Activated gamma-delta T cell treated with anti-CD3 and anti-CD28 coated beads, Interleukin-2, amount 50 U/mL, for 16 hours (primary cell): Measurements from ENCODE around the gene RALGDS.
"Not testable (repeated sequence)": the region's sequence is repeated elsewhere in the genome, so short reads cannot be mapped to it uniquely, and the experiment has no call there.

ENCODE experiments used
- DNase-seq: peaks from one replicate; pipeline ENCODE4 v3.0.0-alpha.2; 2020; ENCODE audit warnings: low read depth

The RALGDS gene

GRCh38 chr9:133121198-133121914 lies at the start of gene RALGDS:
Gene RALGDS, minus strand, starts transcription at chr9:133121240. Its CDS starts 86 bp downstream, at chr9:133121154.
- DNase-seq = peak; percentile 83

DNA sequence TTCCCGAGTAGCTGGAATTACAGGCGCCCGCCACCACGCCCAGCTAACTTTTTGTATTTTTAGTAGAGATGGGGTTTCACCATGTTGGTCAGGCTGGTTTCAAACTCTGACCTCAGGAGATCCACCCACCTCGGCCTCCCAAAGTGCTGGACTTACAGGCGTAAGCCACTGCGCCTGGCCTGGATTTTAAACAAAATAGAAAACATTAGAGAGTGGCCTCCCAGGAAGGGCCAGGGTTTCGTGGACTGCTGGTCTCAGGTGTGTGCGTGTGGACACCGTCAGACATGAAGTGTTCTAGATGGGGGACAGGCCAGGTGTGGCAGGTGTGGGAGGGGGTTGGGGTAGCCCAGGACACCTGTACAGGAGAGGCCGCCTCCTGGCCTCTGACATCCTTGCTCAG lies 49.7 kb upstream of the RALGDS start:
- no peak for DNase-seq

GRCh38 chr9:133169687-133170086 lies 48.6 kb upstream of the RALGDS start:
- DNase-seq = not testable (repeated sequence)

- DNase-seq = no peak
Observed at GRCh38 chr9:133169102-133169501, 48.1 kb upstream of the RALGDS start.

DNA sequence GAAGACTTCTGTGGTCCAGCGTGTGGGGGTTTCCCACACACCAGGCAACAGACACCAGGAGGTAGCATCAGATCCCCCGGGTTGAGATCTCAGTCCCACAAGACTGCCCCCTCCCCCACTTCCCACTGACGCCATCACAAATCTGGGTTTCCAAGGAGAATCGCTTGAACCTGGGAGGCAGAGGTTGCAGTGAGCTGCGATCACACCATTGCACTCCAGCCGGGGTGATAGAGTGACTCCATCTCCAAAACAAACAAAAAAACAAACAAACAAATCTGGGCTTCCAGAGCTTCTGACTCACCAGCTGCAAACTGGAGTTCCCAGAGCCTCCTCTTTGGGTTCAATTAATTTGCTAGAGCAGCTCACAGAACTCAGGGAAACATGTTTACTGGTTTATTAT lies 47.4 kb upstream of the RALGDS start:
- DNase-seq = no peak

GRCh38 chr9:133167769-133168168 lies 46.7 kb upstream of the RALGDS start:
- no peak for DNase-seq

- no peak for DNase-seq
Observed at GRCh38 chr9:133167096-133167730, 46.2 kb upstream of the RALGDS start.

DNA sequence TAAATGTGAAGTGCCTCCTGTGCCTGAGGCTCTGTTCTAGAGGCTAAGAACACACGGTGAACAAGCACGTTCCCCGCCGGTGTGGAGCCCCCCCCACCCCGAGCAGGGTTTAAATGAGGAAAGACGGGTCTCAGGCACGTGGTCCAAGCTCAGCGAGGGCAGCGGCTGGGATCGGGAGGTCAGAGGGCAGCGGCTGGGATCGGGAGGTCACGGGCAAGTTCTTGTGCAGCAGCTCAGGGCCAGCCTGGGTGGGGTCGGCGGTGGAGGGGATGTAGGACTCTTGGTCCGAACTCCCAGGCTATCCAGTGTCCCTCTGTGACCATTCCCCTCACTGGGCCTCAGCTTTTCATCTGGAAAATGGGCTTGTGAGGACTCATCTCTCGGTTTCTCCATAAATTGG lies 45.4 kb upstream of the RALGDS start:
- no peak for DNase-seq

GRCh38 chr9:133165452-133165730 lies 44.4 kb upstream of the RALGDS start:
- no peak for DNase-seq

GRCh38 chr9:133164191-133164590 lies 43.2 kb upstream of the RALGDS start:
- no peak for DNase-seq

GRCh38 chr9:133163504-133164172 lies 42.6 kb upstream of the RALGDS start, which contains the start of gene GBGT1:
Gene GBGT1, minus strand, starts transcription at chr9:133163914. Its CDS starts 1,502 bp downstream, at chr9:133162412.
- no peak for DNase-seq

GRCh38 chr9:133162861-133163503 lies 41.9 kb upstream of the RALGDS start:
- DNase-seq = no peak

DNA sequence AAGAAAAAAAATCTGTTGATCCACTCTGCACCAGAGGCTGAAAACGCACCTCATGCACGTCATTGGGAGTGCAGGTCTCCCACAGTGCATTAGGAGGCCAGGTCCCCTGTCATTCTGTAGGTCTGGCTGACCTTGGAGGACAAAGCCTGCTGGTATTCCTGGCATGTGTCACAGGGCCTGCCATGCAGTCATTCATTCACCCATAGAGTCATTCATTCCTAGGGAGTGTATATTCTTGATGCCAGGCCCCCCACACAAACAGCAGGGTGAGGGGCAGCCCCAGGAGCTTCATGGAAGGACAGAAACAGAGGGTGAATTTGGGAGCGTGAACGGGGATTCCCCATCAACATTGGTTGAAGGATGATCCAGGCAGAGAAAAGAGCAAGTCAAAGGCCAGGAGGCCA lies 40.5 kb upstream of the RALGDS start:
- DNase-seq = no peak

DNA sequence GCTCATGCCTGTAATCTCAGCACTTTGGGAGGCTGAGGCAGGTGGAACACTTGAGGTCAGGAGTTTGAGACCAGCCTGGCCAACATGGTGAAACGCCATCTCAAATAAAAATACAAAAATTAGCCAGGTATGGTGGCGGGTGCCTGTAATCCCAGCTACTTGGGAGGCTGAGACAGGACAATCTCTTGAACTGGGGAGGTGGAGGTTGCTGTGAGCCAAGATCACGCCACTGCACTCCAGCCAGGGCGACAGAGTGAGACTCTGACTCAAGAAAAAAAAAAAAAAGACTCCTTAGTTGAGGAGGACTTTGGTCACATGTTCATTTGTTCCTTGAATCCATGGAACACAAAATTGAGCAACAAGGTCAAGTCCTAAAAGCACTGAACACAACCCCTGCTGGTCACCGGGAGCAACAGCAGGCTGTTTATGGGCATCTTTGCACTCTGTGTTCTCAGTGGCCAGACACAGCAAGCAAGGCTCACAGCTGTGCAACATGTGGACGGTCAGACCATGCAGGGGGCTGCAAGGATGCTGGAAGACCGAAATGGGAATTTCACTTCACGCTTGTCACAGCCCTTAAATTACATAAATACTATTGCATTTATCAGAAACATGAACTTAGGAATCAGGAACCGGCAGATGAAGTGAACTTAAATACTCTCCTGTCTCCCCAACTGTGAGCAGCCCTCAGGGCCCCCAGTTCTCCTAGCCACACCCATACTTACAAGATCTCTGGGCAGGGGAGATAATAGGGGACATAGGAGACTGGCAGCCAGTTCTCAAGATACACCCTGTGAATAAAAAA lies 39.9 kb upstream of the RALGDS start:
- no peak for DNase-seq

DNA sequence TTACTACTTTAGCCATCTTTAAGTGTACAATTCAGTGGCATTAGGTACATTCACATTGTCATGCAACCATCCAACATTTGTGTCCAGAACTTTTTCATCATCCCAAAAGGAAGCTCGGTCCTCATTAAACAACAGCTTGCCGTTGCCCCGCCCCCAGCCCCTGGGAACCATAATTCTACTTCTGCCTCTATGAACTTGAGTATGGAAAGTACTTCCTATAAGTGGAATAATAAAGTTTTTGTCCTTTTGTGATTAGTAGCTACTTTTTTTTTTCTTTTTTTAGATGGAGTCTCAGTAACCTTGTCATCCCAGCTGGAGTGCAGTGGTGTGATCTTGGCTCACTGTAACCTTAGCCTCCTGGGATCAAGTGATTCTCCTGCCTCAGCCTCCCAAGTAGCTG lies 37.7 kb upstream of the RALGDS start:
- no peak for DNase-seq

DNA sequence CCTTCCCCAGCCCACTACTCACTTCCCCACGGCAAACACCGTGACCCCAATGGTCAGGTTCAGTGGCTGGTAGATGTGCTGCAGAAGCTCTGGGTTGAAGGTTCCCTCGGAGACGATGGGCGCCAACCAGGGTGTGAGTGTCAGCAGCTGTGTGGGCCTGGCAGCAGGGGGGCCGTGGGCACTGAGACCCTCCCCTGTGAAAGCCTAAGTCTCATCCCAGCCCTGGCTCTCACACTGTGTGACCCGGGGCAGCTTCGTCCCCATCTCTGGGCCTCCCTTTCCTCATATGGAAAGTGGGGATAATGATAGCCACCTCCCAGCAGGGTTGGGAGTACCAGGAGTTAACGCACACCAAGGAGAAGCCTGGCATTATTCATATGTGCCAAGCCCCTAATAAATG lies 34.1 kb upstream of the RALGDS start:
- DNase-seq = no peak

DNA sequence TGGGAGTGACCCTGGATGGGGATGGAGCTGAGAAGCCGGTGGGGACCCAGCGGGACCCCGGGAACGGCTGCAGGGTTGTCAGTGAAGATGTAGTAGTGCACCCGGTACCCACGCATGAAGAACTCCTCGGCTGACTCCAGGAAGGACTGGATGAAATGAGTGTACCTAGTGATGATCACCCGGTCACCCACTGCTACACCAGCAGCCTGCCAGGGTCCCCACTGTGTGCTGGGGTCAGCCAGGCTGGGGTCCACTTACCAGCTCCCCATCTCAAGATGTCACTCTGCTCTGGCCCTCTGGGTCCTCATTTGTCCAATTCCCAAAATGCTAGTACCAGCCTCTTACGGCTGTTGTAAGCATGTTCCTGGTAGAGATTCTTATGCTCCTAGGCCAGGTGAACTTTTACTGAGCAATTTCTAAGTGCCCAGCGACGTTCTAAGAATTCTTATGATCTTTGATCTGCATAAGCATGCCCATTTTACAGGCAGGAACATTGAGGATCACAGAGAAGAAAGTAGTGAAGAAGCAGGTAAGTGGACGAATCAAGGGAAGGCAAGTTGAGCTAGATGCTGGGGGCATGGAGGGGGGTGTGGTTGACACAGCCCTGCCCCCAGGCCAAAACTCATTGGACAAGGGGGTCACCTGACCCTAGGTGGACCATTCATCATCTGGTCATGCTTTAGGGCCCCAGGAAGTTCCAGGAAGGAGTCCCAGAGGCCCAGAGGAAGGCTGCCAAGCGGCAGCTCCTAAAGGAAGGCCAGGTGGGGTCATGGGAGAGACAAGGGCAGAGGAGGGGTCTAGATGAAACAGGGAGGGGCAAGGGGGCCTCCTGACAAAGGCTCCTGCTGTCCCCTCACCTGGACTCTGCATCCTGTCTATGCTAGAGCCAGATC lies 33.3 kb upstream of the RALGDS start:
- no peak for DNase-seq

DNA sequence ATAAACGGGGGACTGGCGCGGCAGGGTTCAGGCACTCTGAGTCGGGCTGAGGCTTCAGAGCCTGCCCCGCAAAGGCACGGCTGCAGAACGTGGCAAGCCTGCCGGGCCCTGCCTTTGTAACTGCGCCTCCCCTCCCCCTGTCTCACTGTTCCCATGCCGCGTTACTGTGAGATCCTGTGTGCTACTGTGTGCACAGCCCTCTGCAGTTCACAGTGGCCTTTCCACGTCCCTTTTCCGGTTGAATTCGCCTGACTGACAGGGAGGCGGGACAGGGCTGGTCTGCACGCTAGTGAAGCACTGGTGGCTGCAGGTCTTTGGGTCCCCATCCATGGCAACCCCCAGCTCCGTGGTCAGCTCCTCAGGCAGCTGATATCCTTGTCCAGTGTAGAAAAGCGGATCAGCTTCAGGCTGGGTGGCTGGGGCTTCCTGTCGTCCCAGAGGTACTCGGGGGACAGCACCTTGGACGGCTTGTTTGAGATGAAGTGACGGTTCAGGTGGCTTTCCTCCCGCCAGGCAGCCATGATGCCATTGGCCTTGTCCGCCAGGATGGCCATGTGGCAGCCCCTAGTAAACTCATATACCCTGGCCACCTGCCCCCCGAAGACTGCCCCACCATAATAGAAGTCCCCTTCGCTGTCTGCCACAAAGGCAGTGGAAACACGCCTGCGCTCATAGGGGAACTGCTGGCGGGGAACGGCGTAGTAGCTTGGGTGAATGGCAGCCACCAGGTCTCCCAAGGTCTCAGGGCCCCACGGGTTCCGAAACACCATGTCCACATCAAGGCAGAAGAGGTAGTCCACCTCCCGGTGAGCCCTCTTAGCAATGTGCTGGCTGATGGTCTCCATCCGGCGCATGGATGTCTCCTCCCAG lies 32.4 kb upstream of the RALGDS start:
- no peak for DNase-seq

GRCh38 chr9:133151601-133152525 lies 30.8 kb upstream of the RALGDS start:
- DNase-seq = no peak
